ENCODE data around the gene THY1. TPM values are rescaled to one million over a fixed set of nuclear protein-coding genes. Genes with fewer than 3 reads are reported as not detected.

The THY1 gene
- total and polyA plus RNA-seq, 5 donors: 0.74 to 4.3 (median 2.6) TPM

GRCh38 chr11:119368121-119369034 is 54.6 kb downstream of the THY1 start:
- H3K9me3 ChIP-seq (ENCODE audit: control insufficient read depth, low read length): no peaks in the 10 kb centered on the region
- no peaks in the 10 kb centered on the region for H3K27me3 ChIP-seq (ENCODE audit: control insufficient read depth, insufficient read depth)
- ATAC-seq (peak; percentile 15 to 42), DNase-seq (peak; percentile 57 to 89 (median 84))
- intact Hi-C loops (cut with DNase I): no loop called here
- H3K4me3 ChIP-seq (ENCODE audit: low read length): no peak overlapping the region
- WGBS: 40% methylated on average over 17 of the region's 17 CpGs
- peak overlapping the region; percentile 88 for H3K27ac ChIP-seq (ENCODE audit: low read length)
- peaks cover 13% of the 10 kb centered on the region for H3K4me1 ChIP-seq (ENCODE audit: control insufficient read depth, insufficient read depth, low read length)

- H3K27me3 ChIP-seq (ENCODE audit: control insufficient read depth, insufficient read depth): no peaks in the 10 kb centered on the region
- no peak overlapping the region for H3K4me3 ChIP-seq (ENCODE audit: low read length)
- H3K9me3 ChIP-seq (ENCODE audit: control insufficient read depth, low read length): no peaks in the 10 kb centered on the region
- DNase-seq: no peak
- H3K27ac ChIP-seq (ENCODE audit: low read length): peak overlapping the region; percentile 88
- ATAC-seq: no peak
- intact Hi-C loops (cut with DNase I): no loop called here
- WGBS: 58% methylated on average over 9 of the region's 9 CpGs
- H3K4me1 ChIP-seq (ENCODE audit: control insufficient read depth, insufficient read depth, low read length): peaks cover 13% of the 10 kb centered on the region
These were observed 55.3 kb downstream of the THY1 start for GRCh38 chr11:119367661-119368120.

Other genes with a start within 250 kb of the THY1 start
- under 1 TPM in 3 of 4 donors, not detected in 1; 0.48 to 0.66 (median 0.56) TPM for gene NHERF4, start 237.7 kb downstream of the THY1 start, total RNA-seq
- gene NHERF4, start 237.7 kb downstream of the THY1 start, polyA plus RNA-seq: 0.11 TPM
- gene CBL, start 216.8 kb downstream of the THY1 start, total RNA-seq: 10 to 100 TPM in 2 of 4 donors, 1 to 10 TPM in 2; 8.5 to 13.3 (median 10.3) TPM
- gene CBL, start 216.8 kb downstream of the THY1 start, polyA plus RNA-seq: 3.3 TPM
- gene MCAM, start 106.0 kb downstream of the THY1 start, total RNA-seq: 100 to 1,000 TPM in 2 of 4 donors, 10 to 100 TPM in 2; 95.1 to 127 (median 104) TPM
- 97.2 TPM for gene MCAM, start 106.0 kb downstream of the THY1 start, polyA plus RNA-seq
- 10 to 100 TPM; 12.7 to 19.6 (median 15.2) TPM for gene RNF26, start 88.6 kb downstream of the THY1 start, total RNA-seq
- 9.7 TPM for gene RNF26, start 88.6 kb downstream of the THY1 start, polyA plus RNA-seq
- gene C1QTNF5, start 82.3 kb downstream of the THY1 start, total RNA-seq: 10 to 100 TPM; 21.4 to 31.0 (median 24.1) TPM
- gene C1QTNF5, start 82.3 kb downstream of the THY1 start, polyA plus RNA-seq: 27.1 TPM
- gene MFRP, start 76.5 kb downstream of the THY1 start, total RNA-seq: under 1 TPM in 1 of 4 donors, not detected in 3; 0.06 TPM
- gene MFRP, start 76.5 kb downstream of the THY1 start, polyA plus RNA-seq: 0.02 TPM
- 10 to 100 TPM; 57.3 to 98.4 (median 95.7) TPM for gene USP2, start 41.5 kb downstream of the THY1 start, total RNA-seq
- gene USP2, start 41.5 kb downstream of the THY1 start, polyA plus RNA-seq: 57.1 TPM